Upper lobe of left lung (tissue), 6 donors: ENCODE data around the gene KCNIP3. TPM values are rescaled to one million over a fixed set of nuclear protein-coding genes. Genes with fewer than 3 reads are reported as not detected.

Experiments
- ATAC-seq, 2 donors: fragments of 200-7000 bp; cut with Tn5 transposase; one replicate each; pipeline ENCODE4 v1.9.1; 2022; ENCODE audit warnings: mild to moderate bottlenecking in 2 of 2, moderate library complexity in 2 of 2; ENCODE audit not compliant: low FRiP score in 2 of 2
- DNase-seq, 2 donors: peaks; one replicate each; pipeline ENCODE4 v3.0.0-alpha.2; 2019 to 2020
- H3K27ac ChIP-seq, 4 donors: fragments of 200-600 bp; sonication (generic); one replicate each; pipeline ENCODE4 v1.5.1; 2016 to 2019
- H3K27me3 ChIP-seq, 4 donors: fragments of 200-600 bp; sonication (generic); one replicate each; pipeline ENCODE4 v1.5.1; 2017 to 2019
- H3K36me3 ChIP-seq, 4 donors: fragments of 200-600 bp; sonication (generic); one replicate each; pipeline ENCODE4 v1.5.1; 2016 to 2019
- H3K4me1 ChIP-seq, 4 donors: fragments of 200-600 bp; sonication (generic); one replicate each; pipeline ENCODE4 v1.5.1; 2018 to 2019
- H3K4me3 ChIP-seq, 4 donors: fragments of 200-600 bp; sonication (generic); one replicate each; pipeline ENCODE4 v1.5.1; 2017 to 2019; ENCODE audit warnings: mild to moderate bottlenecking in 2 of 4, moderate library complexity in 1 of 4
- H3K9me3 ChIP-seq, 4 donors: fragments of 200-600 bp; sonication (generic); one replicate each; pipeline ENCODE4 v1.5.1; 2018 to 2019
- CTCF ChIP-seq, 6 experiments: fragments of 450-650 bp in 4 of 6; fragments of 200-600 bp in 2 of 6; sonication (generic) in 2 of 6; IDR thresholded peaks; one replicate each; pipeline ENCODE4 v1.5.1; 2016 to 2019; ENCODE audit warnings: antibody characterized with exemption in 6 of 6
- EP300 ChIP-seq, 4 donors: sonication (generic); formaldehyde crosslinking; IDR thresholded peaks; one replicate each; pipeline ENCODE4 v1.5.1; 2017; ENCODE audit warnings: antibody characterized with exemption in 4 of 4, control low read depth in 2 of 4
- POLR2A ChIP-seq, 4 donors: fragments of 450-650 bp; IDR thresholded peaks; one replicate each; pipeline ENCODE4 v1.5.1; 2016 to 2017; ENCODE audit warnings: antibody characterized with exemption in 4 of 4, mild to moderate bottlenecking in 2 of 4
- POLR2AphosphoS5 ChIP-seq, 2 donors: sonication (generic); formaldehyde crosslinking; IDR thresholded peaks; one replicate each; pipeline ENCODE4 v1.5.1; 2017; ENCODE audit warnings: antibody characterized with exemption in 2 of 2
- WGBS, 2 donors: methylation state at CpG; one replicate each; pipeline ENCODE4 v1.1.5; 2017 to 2018; 5-methylcytosine and 5-hydroxymethylcytosine counted together
- total RNA-seq, 6 donors: library from RNA; depleted of rRNA in 4 of 6; stranded (reverse); fragments of >200 nt in 4 of 6; gene quantifications; one replicate each; pipeline versions ENCODE4 v1.1.0 to v1.2.1, GENCODE V29; 2016 to 2021
- donor health status: DM: no; HTN: no; CAD: no; lungs with moderate emphysema.
- donor health status: DM: no; HTN: yes; CAD: no; lungs with severe emphysema.

KCNIP3 gene
- total RNA-seq, 6 donors from 2014 or later, result 1.0 to 5.9 (median 2.5) TPM

GRCh38 chr2:95344656-95345055, 47.5 kb downstream of the KCNIP3 start:
- 77 to 85% methylated on average over 4 of the region's 4 CpGs for WGBS, 2 donors
- no peak for TF ChIP-seq CTCF (IDR thresholded peaks at IDR 0.05)
- Histone ChIP-seq H3K9me3 (no peaks in the 10 kb centered on the region), H3K27me3 (peaks cover 0 to 16% (median 8%) of the 10 kb centered on the region in 4 donors), H3K4me3 (no peak overlapping the region), H3K36me3 (no peaks in the 10 kb centered on the region), H3K27ac (no peak overlapping the region), H3K4me1 (peaks cover 12 to 22% (median 15%) of the 10 kb centered on the region in 4 donors)
- peak in 1 of 2 donors; percentile 10 for DNase-seq
- no peak for ATAC-seq

DNA sequence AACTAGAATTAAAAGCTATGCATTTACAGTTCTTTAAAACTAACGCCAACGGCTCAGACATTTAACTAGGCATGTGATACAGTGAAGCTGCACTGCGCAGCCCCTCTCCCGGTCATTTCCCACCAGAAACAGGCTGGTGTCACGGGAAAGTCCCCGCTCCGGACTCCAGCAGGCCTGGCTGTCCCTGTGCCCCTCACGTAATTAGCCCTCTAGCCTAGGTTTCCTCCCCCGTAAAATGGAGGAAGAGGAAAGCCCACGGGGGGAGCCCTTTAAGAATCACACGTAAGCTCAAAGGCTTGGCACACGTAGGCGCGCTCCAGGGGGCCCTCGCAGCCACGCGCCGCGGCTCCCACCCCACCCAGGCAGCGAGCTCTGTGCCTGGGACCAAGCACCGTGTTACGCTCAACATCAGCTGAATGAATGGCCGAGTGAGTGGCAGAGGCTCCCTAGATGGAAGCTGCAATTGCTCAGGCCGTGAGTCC, 48.0 kb downstream of the KCNIP3 start:
- H3K27ac ChIP-seq, result no peak overlapping the region
- peak overlapping the region in 3 of 4 donors; percentile 63 to 76 (median 71) for H3K4me3 ChIP-seq
- WGBS, 2 donors, result 15 to 49% methylated on average over 7 to 20 of the region's 24 CpGs
- DNase-seq, result peak in 1 of 2 donors; percentile 14
- no peaks in the 10 kb centered on the region for H3K36me3 ChIP-seq
- TF ChIP-seq EP300 (IDR thresholded peaks at IDR 0.05), result no peak
- no peak for TF ChIP-seq POLR2AphosphoS5 (IDR thresholded peaks at IDR 0.05)
- TF ChIP-seq POLR2A (IDR thresholded peaks at IDR 0.05), result no peak
- no peak for TF ChIP-seq CTCF (IDR thresholded peaks at IDR 0.05)
- H3K9me3 ChIP-seq, result no peaks in the 10 kb centered on the region
- peaks cover 12 to 22% (median 15%) of the 10 kb centered on the region in 4 donors for H3K4me1 ChIP-seq
- H3K27me3 ChIP-seq, result peaks cover 0 to 16% (median 8%) of the 10 kb centered on the region in 4 donors
- no peak for ATAC-seq

DNA sequence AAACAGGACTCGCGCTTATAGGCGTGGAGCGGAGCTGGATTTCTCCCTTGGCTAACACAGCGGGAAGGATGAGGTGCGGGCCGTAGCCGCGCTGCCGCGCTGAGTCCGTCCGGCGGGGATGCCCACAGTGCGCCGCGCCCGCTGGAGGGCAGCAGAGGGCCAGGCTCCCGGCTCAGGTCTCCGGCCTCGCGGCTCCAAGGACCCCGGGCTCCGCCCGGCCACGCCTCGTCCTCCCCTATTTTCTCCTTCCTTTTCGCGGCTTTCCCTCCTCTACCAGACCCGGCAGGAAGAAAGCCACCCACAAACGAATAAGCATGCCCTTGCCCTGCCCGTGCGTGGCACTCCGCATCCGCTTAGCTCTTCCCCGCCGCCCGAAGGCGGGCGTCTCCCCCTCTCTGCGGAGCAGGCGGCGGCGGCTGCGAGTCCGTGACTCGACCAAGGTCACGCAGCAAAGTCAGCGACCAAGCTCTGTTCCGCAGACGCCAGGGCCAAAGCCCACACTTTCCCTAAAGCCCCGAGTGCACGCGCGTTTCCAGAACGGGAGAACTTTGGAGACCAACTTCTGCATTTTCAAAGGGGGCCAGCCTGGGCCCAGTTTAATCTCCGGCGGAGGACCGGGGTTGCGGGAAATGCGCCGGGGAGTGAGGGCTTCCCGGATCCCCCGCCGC, 48.5 kb downstream of the KCNIP3 start:
- peak; percentile 85 to 95 for ATAC-seq
- Histone ChIP-seq H3K4me1 (peaks cover 12 to 22% (median 15%) of the 10 kb centered on the region in 4 donors), H3K9me3 (no peaks in the 10 kb centered on the region), H3K27ac (peak overlapping the region in 2 of 4 donors; percentile 30 to 76), H3K4me3 (peak overlapping the region; percentile 47 to 76 (median 67)), H3K36me3 (no peaks in the 10 kb centered on the region), H3K27me3 (peaks cover 0 to 16% (median 8%) of the 10 kb centered on the region in 4 donors)
- 0 to 4% methylated on average over 2 to 32 of the region's 65 CpGs for WGBS, 2 donors
- no peak for TF ChIP-seq POLR2A (IDR thresholded peaks at IDR 0.05)
- peak; percentile 79 to 90 (median 85) for TF ChIP-seq CTCF (IDR thresholded peaks at IDR 0.05)
- peak; percentile 79 to 97 for DNase-seq

DNA sequence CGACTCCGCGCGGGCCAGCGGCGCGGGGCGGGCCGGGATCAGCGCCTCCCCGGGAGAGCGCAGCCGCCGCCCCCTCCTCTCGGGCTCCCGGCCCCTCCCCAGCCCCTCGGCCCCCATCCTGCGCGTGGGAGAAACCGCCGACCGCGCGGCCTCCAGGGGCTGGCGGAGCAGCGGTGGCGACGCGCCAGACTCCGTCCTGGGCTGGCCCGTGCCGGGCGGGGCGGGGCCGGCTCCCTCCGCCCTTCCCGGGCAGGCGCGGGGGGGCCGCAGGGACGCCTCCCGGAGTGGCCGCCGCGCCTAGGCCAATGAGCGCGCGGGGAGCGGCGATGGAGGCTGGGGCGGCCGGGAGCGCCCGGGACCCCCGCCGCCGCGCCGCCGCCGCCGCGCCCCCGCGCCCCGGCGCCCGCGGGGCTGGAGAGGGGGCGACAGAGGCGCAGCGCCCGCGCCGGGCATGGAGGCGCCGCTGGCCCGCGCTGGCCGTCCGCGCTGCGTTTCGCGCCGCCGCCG, 49.1 kb downstream of the KCNIP3 start:
- H3K36me3 ChIP-seq, result no peaks in the 10 kb centered on the region
- H3K27me3 ChIP-seq, result peaks cover 0 to 16% (median 8%) of the 10 kb centered on the region in 4 donors
- H3K9me3 ChIP-seq, result no peaks in the 10 kb centered on the region
- WGBS, 2 donors, result no CpG with 5 or more reads among the region's 88 CpGs
- peak overlapping the region in 2 of 4 donors; percentile 30 to 76 for H3K27ac ChIP-seq
- peak; percentile 40 to 93 for DNase-seq
- ATAC-seq, result peak in 1 of 2 donors; percentile 82
- TF ChIP-seq CTCF (IDR thresholded peaks at IDR 0.05), result no peak
- TF ChIP-seq POLR2A (IDR thresholded peaks at IDR 0.05), result no peak
- no peak for TF ChIP-seq EP300 (IDR thresholded peaks at IDR 0.05)
- no peak for TF ChIP-seq POLR2AphosphoS5 (IDR thresholded peaks at IDR 0.05)
- peak overlapping the region; percentile 47 to 76 (median 67) for H3K4me3 ChIP-seq
- H3K4me1 ChIP-seq, result peaks cover 12 to 22% (median 15%) of the 10 kb centered on the region in 4 donors
